ENCODE data around the gene CREBL2. TPM values are rescaled to one million over a fixed set of nuclear protein-coding genes. Genes with fewer than 3 reads are reported as not detected.

CREBL2 gene
- total RNA-seq, 2 experiments from 2014 or later = 13.2 to 14.3 TPM

GRCh38 chr12:12681061-12681765 lies 69.5 kb downstream of the CREBL2 start:
- POLR2A ChIA-PET = interaction anchor here (0.7 to 1.0 kb wide), 4 partner anchors 9 to 198 kb away, joined by 3 read pairs; no protein-coding TSS in a partner anchor
- peaks cover 5% of the 10 kb centered on the region for H3K4me1 Mint-ChIP-seq (ENCODE audit: low read depth)
- H3K27me3 Mint-ChIP-seq (ENCODE audit: low read depth) = no peaks in the 10 kb centered on the region
- H3K36me3 Mint-ChIP-seq (ENCODE audit: low read depth) = peaks cover 3% of the 10 kb centered on the region
- DNase-seq (no peak), ATAC-seq (no peak)
- no peak overlapping the region for H3K27ac Mint-ChIP-seq
- CTCF ChIA-PET = interaction anchor here (0.8 to 1.3 kb wide), 3 partner anchors 8 to 108 kb away, joined by 3 to 4 read pairs (median 3); no protein-coding TSS in a partner anchor
- no peaks in the 10 kb centered on the region for H3K9me3 Mint-ChIP-seq (ENCODE audit: insufficient read depth)
- no peak overlapping the region for H3K4me3 Mint-ChIP-seq

- Mint-ChIP-seq H3K27ac (no peak overlapping the region), H3K36me3 (ENCODE audit: low read depth) (peaks cover 3% of the 10 kb centered on the region), H3K4me3 (no peak overlapping the region), H3K4me1 (ENCODE audit: low read depth) (no peaks in the 10 kb centered on the region), H3K27me3 (ENCODE audit: low read depth) (no peaks in the 10 kb centered on the region), H3K9me3 (ENCODE audit: insufficient read depth) (no peaks in the 10 kb centered on the region)
- POLR2A ChIA-PET = interaction anchor here (0.8 kb wide), 1 partner anchor 41 kb away, joined by 4 read pairs; no protein-coding TSS in a partner anchor
- ATAC-seq = no peak
- DNase-seq = no peak
- CTCF ChIA-PET = interaction anchor here (0.7 to 1.3 kb wide), 4 partner anchors 9 to 55 kb away, joined by 3 to 4 read pairs (median 3); no protein-coding TSS in a partner anchor
Observed at GRCh38 chr12:12682284-12682683, 70.6 kb downstream of the CREBL2 start.

- no peak for ATAC-seq
- Mint-ChIP-seq H3K36me3 (ENCODE audit: low read depth) (peaks cover 9% of the 10 kb centered on the region), H3K27me3 (ENCODE audit: low read depth) (no peaks in the 10 kb centered on the region), H3K4me3 (no peak overlapping the region), H3K27ac (no peak overlapping the region), H3K9me3 (ENCODE audit: insufficient read depth) (no peaks in the 10 kb centered on the region), H3K4me1 (ENCODE audit: low read depth) (no peaks in the 10 kb centered on the region)
- POLR2A ChIA-PET = interaction anchor here (0.8 to 1.0 kb wide), 2 partner anchors 33 to 40 kb away, joined by 3 to 4 read pairs; no protein-coding TSS in a partner anchor
- no peak for DNase-seq
- CTCF ChIA-PET = no interaction called here
Observed at GRCh38 chr12:12683136-12683697, 71.5 kb downstream of the CREBL2 start.

- no peaks in the 10 kb centered on the region for H3K4me1 Mint-ChIP-seq (ENCODE audit: low read depth)
- POLR2A ChIA-PET = interaction anchor here (1.0 kb wide), 1 partner anchor 33 kb away, joined by 3 read pairs; no protein-coding TSS in a partner anchor
- H3K27me3 Mint-ChIP-seq (ENCODE audit: low read depth) = no peaks in the 10 kb centered on the region
- ATAC-seq (no peak), DNase-seq (no peak)
- H3K27ac Mint-ChIP-seq = no peak overlapping the region
- no peak overlapping the region for H3K4me3 Mint-ChIP-seq
- CTCF ChIA-PET = no interaction called here
- no peaks in the 10 kb centered on the region for H3K9me3 Mint-ChIP-seq (ENCODE audit: insufficient read depth)
- peaks cover 14% of the 10 kb centered on the region for H3K36me3 Mint-ChIP-seq (ENCODE audit: low read depth)
Observed at GRCh38 chr12:12683725-12684124, 72.0 kb downstream of the CREBL2 start.

GRCh38 chr12:12684375-12685106 lies 72.9 kb downstream of the CREBL2 start:
- Mint-ChIP-seq H3K9me3 (ENCODE audit: insufficient read depth) (no peaks in the 10 kb centered on the region), H3K27me3 (ENCODE audit: low read depth) (no peaks in the 10 kb centered on the region), H3K27ac (no peak overlapping the region), H3K4me1 (ENCODE audit: low read depth) (peaks cover 6% of the 10 kb centered on the region), H3K4me3 (no peak overlapping the region), H3K36me3 (ENCODE audit: low read depth) (peaks cover 16% of the 10 kb centered on the region)
- DNase-seq (peak; percentile 56), ATAC-seq (no peak)
- ChIA-PET POLR2A (interaction anchor here (1.0 kb wide), 1 partner anchor 43 kb away, joined by 3 read pairs; no protein-coding TSS in a partner anchor), CTCF (no interaction called here)

- H3K9me3 Mint-ChIP-seq (ENCODE audit: insufficient read depth) = no peaks in the 10 kb centered on the region
- peaks cover 20% of the 10 kb centered on the region for H3K36me3 Mint-ChIP-seq (ENCODE audit: low read depth)
- CTCF ChIA-PET = no interaction called here
- no peaks in the 10 kb centered on the region for H3K27me3 Mint-ChIP-seq (ENCODE audit: low read depth)
- DNase-seq (no peak), ATAC-seq (no peak)
- peaks cover 13% of the 10 kb centered on the region for H3K4me1 Mint-ChIP-seq (ENCODE audit: low read depth)
- no peak overlapping the region for H3K4me3 Mint-ChIP-seq
- POLR2A ChIA-PET = interaction anchor here (1.0 kb wide), 1 partner anchor 42 kb away, joined by 3 read pairs; no protein-coding TSS in a partner anchor
- no peak overlapping the region for H3K27ac Mint-ChIP-seq
Observed at GRCh38 chr12:12685305-12685704, 73.6 kb downstream of the CREBL2 start.

- DNase-seq (no peak), ATAC-seq (no peak)
- no peak overlapping the region for H3K27ac Mint-ChIP-seq
- H3K36me3 Mint-ChIP-seq (ENCODE audit: low read depth) = peaks cover 26% of the 10 kb centered on the region
- peaks cover 23% of the 10 kb centered on the region for H3K4me1 Mint-ChIP-seq (ENCODE audit: low read depth)
- no peaks in the 10 kb centered on the region for H3K9me3 Mint-ChIP-seq (ENCODE audit: insufficient read depth)
- ChIA-PET CTCF (interaction anchor here (1.2 kb wide), 1 partner anchor 28 kb away, joined by 3 read pairs; no protein-coding TSS in a partner anchor), POLR2A (no interaction called here)
- no peaks in the 10 kb centered on the region for H3K27me3 Mint-ChIP-seq (ENCODE audit: low read depth)
- no peak overlapping the region for H3K4me3 Mint-ChIP-seq
Observed at GRCh38 chr12:12686472-12686871, 74.8 kb downstream of the CREBL2 start.

GRCh38 chr12:12686925-12687324 lies 75.2 kb downstream of the CREBL2 start:
- no peaks in the 10 kb centered on the region for H3K9me3 Mint-ChIP-seq (ENCODE audit: insufficient read depth)
- ChIA-PET POLR2A (interaction anchor here (0.6 to 1.0 kb wide), 2 partner anchors 9 to 17 kb away, joined by 3 to 6 read pairs; partner anchors contain the start of gene GPR19), CTCF (interaction anchor here (1.0 to 1.2 kb wide), 2 partner anchors 9 to 27 kb away, joined by 3 read pairs; partner anchors contain the start of gene GPR19)
- peaks cover 25% of the 10 kb centered on the region for H3K4me1 Mint-ChIP-seq (ENCODE audit: low read depth)
- no peak for DNase-seq
- H3K27me3 Mint-ChIP-seq (ENCODE audit: low read depth) = no peaks in the 10 kb centered on the region
- no peak overlapping the region for H3K27ac Mint-ChIP-seq
- peaks cover 28% of the 10 kb centered on the region for H3K36me3 Mint-ChIP-seq (ENCODE audit: low read depth)
- no peak for ATAC-seq
- no peak overlapping the region for H3K4me3 Mint-ChIP-seq

- ChIA-PET POLR2A (interaction anchor here (0.5 to 1.4 kb wide), 2 partner anchors 8 to 27 kb away, joined by 4 to 5 read pairs; no protein-coding TSS in a partner anchor), CTCF (interaction anchor here (1.1 to 1.8 kb wide), 7 partner anchors 10 to 47 kb away, joined by 3 to 9 read pairs (median 4); no protein-coding TSS in a partner anchor)
- Mint-ChIP-seq H3K36me3 (ENCODE audit: low read depth) (peaks cover 37% of the 10 kb centered on the region), H3K4me3 (no peak overlapping the region), H3K27me3 (ENCODE audit: low read depth) (no peaks in the 10 kb centered on the region), H3K9me3 (ENCODE audit: insufficient read depth) (no peaks in the 10 kb centered on the region), H3K4me1 (ENCODE audit: low read depth) (peaks cover 34% of the 10 kb centered on the region), H3K27ac (no peak overlapping the region)
- DNase-seq (no peak), ATAC-seq (no peak)
Observed at GRCh38 chr12:12689647-12690300, 78.1 kb downstream of the CREBL2 start.

GRCh38 chr12:12691549-12691948 lies 79.9 kb downstream of the CREBL2 start:
- peaks cover 45% of the 10 kb centered on the region for H3K36me3 Mint-ChIP-seq (ENCODE audit: low read depth)
- ChIA-PET POLR2A (interaction anchor here (0.6 kb wide), 1 partner anchor 45 kb away, joined by 3 read pairs; no protein-coding TSS in a partner anchor), CTCF (interaction anchor here (1.2 to 2.7 kb wide), 5 partner anchors 11 to 122 kb away, joined by 3 to 7 read pairs (median 4); partner anchors contain the start of gene DDX47)
- no peaks in the 10 kb centered on the region for H3K9me3 Mint-ChIP-seq (ENCODE audit: insufficient read depth)
- no peak overlapping the region for H3K27ac Mint-ChIP-seq
- H3K4me1 Mint-ChIP-seq (ENCODE audit: low read depth) = peaks cover 47% of the 10 kb centered on the region
- H3K4me3 Mint-ChIP-seq = no peak overlapping the region
- DNase-seq (no peak), ATAC-seq (no peak)
- no peaks in the 10 kb centered on the region for H3K27me3 Mint-ChIP-seq (ENCODE audit: low read depth)
